Mesodermal cell (in vitro differentiated cells): Measurements from ENCODE around the gene TMEM191C. TPM values are rescaled to one million over a fixed set of nuclear protein-coding genes. Genes with fewer than 3 reads are reported as not detected.
A peak's percentile ranks its signal among the peaks of the same experiment; 100 is the strongest.
"Not testable (repeated sequence)": the region's sequence is repeated elsewhere in the genome, so short reads cannot be mapped to it uniquely, and the experiment has no call there.

Experiments
- H3K27ac ChIP-seq: 2 replicates; pipeline ENCODE4 v1.7.0; 2013; ENCODE audit warnings: mild to moderate bottlenecking, low read depth, low read length, moderate library complexity; ENCODE audit not compliant: severe bottlenecking
- H3K36me3 ChIP-seq: 2 replicates; pipeline ENCODE4 v1.7.1; 2013; ENCODE audit warnings: mild to moderate bottlenecking, low read length, moderate library complexity; ENCODE audit not compliant: control insufficient read depth, insufficient read depth
- H3K4me1 ChIP-seq: one replicate; pipeline ENCODE4 v1.7.1; 2013; ENCODE audit warnings: mild to moderate bottlenecking, low read length; ENCODE audit not compliant: insufficient read depth, control insufficient read depth, poor library complexity, severe bottlenecking
- H3K4me3 ChIP-seq: 2 replicates; pipeline ENCODE4 v1.7.0; 2013; ENCODE audit warnings: low read length, control low read depth, mild to moderate bottlenecking; ENCODE audit not compliant: insufficient read depth, poor library complexity, severe bottlenecking; ENCODE audit errors: extremely low read depth
- H3K9me3 ChIP-seq: 2 replicates; pipeline ENCODE4 v1.7.1; 2013; ENCODE audit warnings: mild to moderate bottlenecking, low read length, moderate library complexity; ENCODE audit not compliant: control insufficient read depth
- WGBS, 2 experiments: methylation state at CpG; one replicate each; pipeline ENCODE4 v1.1.5; 2013; ENCODE audit warnings: missing lambda C conversion rate in 2 of 2; ENCODE audit not compliant: insufficient coverage in 2 of 2; 5-methylcytosine and 5-hydroxymethylcytosine counted together
- polyA plus RNA-seq, 2 experiments: library from polyadenylated mRNA; stranded (reverse); fragments of 50-300 nt; gene quantifications; one replicate each; pipeline ENCODE4 v1.2.3, GENCODE V29; 2013

Gene TMEM191C
- polyA plus RNA-seq (2013, experiment 1 of 2), result 2.2 TPM
- 0.56 TPM for polyA plus RNA-seq (2013, experiment 2 of 2)

DNA sequence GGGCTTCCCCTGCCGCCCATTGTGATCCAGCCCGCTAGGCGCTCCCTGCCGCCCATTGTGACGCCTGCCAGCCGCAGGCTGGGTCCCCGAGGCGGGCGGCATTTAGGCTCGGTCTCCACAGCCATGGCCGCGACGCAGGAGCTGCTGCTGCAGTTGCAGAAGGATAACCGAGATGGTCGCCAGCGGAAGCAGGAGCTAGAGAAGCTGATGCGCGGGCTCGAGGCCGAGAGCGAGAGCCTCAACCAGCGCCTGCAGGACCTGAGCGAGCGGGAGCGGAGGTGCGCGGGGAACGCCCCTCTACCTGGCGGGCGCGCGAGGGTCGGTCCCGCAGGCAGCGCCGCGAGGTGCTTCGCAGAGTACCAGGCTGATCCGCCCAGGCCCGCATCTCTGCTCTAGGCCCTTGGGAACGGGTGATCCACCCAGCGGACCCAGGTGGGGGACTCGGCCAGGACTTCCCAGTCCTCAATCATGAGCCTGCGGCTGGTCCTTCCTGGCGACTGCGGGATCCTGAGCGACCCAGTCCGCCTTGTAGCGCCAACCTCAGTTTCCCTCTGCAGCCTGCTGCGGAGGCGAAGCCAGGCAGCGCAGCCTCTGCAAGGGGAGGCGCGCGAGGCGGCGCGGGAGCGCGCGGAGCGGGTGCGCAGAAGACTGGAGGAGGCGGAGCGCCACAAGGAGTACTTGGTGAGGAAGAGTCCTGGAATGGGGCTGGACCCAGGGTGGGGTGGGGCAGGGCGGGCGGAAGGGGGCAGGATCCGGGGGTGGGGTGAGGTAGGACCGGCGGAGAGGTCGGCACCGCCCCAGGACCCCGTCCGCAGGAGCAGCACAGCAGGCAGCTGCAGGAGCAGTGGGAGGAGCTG lies at the start of gene TMEM191C:
Gene TMEM191C (plus strand): TSS at position 51 of the 857 bp plus-strand sequence. CDS start 73 bp downstream, at position 124.
- not testable (repeated sequence) for H3K4me1 ChIP-seq, H3K9me3 ChIP-seq, H3K36me3 ChIP-seq, H3K27ac ChIP-seq
- no CpG with 5 or more reads among the region's 74 CpGs for WGBS, 2 experiments
- peak within 1 kb of the TSS; percentile 23 for H3K4me3 ChIP-seq

DNA sequence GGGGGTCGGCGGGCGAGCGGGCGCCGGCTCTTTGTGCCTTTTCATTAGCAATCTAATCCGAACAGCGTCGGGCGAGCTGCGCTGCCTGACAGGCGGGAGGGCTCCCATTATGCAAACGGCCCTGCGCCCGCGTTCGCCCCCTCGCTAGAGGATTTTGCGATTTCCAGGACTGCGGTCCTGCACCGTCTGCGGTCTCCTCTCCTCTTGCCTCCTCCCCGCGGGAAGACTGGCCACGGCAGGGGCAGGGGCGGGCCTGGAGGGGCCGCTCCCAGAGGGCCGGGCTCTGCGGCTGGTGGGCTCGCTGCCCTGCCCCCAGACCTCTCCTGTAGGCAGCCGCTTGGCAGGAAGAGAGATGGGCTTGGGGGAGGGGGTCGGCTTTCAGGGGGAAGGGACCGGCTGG lies 49.3 kb upstream of the TMEM191C start:
- H3K4me3 ChIP-seq, result peak overlapping the region; percentile 22
- WGBS, 2 experiments, result 0% methylated on average over 9 of the region's 33 CpGs; no CpG with 5 or more reads in 1 of the 2 experiments
- H3K36me3 ChIP-seq, H3K27ac ChIP-seq, H3K9me3 ChIP-seq, H3K4me1 ChIP-seq: not testable (repeated sequence)

DNA sequence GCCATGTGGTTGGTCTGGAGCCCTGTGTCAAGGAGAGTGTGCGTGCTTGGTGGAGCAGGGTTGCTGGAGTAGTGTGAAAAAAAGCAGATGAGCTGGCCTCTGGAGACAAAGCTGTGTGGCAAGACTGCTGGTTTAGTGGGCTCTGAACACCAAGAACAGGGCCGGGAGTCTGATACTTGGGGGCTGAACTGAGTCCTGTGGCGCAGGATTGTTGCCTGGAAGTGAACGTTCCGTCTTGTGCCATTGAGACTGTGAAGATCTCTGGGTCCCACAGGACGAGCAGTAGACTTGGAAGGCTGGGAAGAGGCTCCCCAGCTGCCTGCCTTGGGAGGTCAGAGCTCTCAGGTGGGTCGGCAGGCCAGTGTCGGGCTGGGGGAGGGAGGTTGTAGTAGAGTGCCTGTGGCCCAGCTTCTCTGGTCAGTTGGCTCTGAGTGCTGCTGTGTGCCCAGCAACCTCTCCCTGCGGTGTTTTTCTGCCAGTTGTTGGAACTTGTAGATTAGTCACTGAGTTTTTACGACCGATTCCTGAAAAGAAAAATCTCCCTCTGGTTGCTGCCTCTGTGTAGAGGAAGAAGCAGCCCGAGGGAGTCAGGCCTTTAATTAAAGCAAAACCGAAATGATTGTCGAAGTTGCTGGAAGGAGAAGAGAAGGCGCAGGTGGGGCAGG lies 48.1 kb upstream of the TMEM191C start:
- not testable (repeated sequence) for H3K36me3 ChIP-seq, H3K27ac ChIP-seq, H3K4me3 ChIP-seq, H3K4me1 ChIP-seq, H3K9me3 ChIP-seq
- 75 to 92% methylated on average over 2 of the region's 15 CpGs for WGBS, 2 experiments

DNA sequence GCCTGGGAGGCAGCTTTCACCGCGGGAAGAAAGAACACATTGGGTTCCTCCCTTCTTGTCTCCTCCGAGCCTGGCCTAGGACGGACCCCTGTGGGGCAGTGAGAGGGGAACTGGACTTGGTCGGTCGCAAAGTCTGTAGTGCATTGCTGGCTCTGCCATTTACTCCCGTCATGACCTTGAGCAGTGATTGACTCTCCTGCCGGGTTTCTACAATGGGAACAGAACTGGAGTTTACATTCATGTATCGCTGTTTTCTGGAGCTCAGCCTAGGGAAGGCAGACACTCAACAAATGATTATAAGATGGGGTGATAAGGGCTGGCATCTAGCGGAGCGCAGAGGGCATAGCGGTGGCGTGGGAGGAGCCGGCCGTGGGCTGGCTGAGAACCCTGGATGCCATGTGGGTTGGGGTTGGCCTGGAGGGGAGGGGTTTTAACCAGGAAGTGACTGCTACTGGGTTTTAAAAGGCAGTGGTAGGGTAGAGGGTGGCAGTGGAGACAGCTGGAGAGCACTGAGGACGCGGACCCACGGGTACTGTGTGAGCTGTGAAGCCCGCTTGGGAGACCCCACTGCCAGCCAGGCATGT lies 46.9 kb upstream of the TMEM191C start:
- H3K36me3 ChIP-seq, H3K4me1 ChIP-seq, H3K4me3 ChIP-seq, H3K9me3 ChIP-seq, H3K27ac ChIP-seq: not testable (repeated sequence)
- 22% methylated on average over 2 of the region's 19 CpGs; no CpG with 5 or more reads in 1 of the 2 experiments for WGBS, 2 experiments

DNA sequence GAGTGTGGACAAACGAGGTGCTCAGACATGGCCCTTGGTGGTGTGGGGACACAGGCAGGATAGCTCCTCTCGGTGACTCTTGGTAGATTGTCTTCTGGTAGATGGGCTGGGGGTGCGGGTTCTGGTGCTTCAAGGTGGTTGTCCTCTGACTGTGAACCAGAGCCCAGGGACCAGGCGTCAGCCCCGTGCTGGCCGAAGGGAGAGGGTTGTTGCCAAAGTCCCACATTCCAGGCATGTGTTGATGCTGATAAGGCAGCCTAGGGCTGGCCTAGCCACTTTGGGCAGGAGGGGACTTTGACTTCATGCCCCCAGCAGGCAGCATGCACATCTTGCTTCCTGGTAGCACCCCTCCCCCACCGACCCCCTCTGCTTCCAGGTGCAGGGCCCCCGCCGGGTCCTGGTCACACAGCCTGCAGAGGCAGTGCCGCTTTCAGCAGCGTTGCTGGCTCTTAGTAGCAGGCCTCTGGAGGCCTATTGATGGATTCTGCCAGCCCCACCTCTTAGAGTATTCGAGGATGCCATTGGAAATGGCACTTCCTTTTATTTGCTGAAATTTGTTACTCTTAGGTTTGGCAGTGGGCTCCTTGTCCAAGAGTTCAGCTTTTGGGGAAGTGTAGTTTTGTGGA lies 43.0 kb upstream of the TMEM191C start:
- WGBS, 2 experiments, result no CpG with 5 or more reads among the region's 12 CpGs
- not testable (repeated sequence) for H3K27ac ChIP-seq, H3K4me3 ChIP-seq, H3K9me3 ChIP-seq, H3K4me1 ChIP-seq, H3K36me3 ChIP-seq

DNA sequence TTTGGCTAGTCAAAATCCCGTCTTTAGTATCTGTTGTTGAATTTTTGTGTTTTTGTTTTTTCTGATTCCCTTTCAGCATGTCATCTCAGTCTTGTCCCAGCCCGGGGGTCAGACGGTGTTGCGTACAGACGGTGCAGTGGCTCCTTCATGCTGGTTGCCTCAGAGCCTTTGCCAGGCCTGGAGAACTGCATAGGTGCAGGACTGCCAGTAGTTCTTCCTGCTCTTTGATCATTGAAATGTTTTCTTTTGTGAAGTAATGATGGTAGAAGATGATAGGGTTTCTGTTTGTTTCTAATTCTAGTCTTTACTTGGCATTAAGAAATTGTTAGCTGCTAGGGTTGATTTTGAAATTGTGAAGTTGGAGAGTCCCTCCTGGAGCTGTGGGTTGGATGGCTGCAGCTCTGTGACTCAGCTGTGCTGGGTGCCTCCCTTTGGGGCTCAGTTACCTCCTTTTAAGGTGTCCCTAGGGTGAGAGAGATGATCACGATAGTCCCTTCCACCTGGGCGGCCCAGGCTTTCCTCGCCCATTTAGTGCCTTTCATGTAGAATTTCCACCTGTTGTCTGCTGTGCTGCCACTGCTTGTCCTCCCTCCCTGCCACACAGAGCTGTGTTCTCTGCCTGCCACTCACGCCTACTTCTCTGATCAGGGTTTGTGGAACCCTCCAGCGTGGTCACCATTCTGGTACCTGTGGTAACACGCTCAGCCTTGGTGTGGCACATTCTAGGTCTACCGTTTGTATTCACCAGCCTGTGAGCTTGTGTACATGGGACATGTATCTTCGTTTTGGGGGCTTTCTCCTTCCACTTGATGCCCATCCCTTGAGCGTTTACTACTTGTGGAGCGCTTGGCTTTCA lies 32.6 kb upstream of the TMEM191C start:
- not testable (repeated sequence) for H3K4me1 ChIP-seq, H3K9me3 ChIP-seq, H3K4me3 ChIP-seq, H3K36me3 ChIP-seq, H3K27ac ChIP-seq
- WGBS, 2 experiments, result no CpG with 5 or more reads among the region's 15 CpGs

DNA sequence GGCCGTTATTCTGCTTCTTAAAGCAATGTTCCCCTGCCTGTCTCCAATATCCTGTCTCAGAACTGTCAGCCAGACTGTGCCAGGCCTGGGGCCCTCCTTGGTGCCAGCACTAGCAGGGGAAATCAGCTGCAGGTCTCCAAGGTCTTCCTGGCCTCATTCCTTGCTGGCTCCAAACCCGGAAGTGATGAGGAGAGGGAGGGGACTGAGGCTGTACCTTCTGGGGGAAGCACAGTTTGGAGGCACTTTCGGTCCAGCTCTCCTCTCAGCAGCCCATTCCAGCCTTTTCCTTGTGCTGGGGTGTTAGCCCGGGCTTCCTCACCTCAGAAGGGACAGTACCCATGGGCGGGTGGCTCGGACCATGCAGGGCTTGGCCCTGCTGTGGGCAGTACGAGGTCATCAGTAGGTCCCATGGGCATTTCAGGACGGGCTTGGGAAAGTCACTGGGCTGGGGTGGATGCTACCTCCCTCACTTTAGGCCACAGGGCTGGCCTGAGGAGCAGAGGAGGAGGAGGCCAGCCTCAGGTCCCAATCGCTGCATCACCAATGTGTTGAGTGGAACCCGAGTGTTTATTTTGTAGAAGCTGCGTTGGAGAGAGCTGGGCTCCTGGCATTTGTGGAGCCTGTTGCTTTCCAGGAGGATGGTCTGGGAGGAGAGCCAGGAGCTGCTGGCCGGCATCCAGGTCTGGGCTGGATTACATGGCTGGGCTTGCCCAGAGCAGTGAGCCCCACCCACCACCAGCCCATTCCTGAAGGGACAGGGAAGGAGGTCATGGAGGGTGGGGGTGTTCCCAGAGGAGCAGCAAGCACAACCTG lies 31.0 kb upstream of the TMEM191C start:
- no CpG with 5 or more reads among the region's 12 CpGs for WGBS, 2 experiments
- H3K27ac ChIP-seq, H3K4me3 ChIP-seq, H3K4me1 ChIP-seq, H3K9me3 ChIP-seq, H3K36me3 ChIP-seq: not testable (repeated sequence)

DNA sequence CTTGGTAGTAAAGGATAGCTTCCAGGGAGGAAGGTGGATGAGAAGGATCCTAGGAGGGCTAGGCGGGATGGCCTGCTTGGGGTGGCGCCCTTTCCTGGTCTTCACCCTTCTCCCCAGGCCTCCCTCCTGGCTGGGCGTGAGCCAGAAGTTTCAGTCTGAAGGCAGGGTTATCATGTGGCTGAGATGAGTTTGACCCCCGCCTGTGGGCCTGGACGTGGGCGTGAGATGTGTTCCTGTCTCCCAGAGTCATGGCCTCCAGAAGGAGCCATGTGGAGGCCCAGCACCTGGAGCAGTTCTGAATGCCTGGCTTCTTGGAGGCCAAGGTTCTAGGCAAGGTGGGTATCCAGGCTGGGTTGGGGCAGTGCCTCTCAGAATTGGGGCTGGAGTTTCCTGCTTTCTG lies 29.2 kb upstream of the TMEM191C start:
- H3K9me3 ChIP-seq, H3K4me3 ChIP-seq, H3K36me3 ChIP-seq, H3K27ac ChIP-seq, H3K4me1 ChIP-seq: not testable (repeated sequence)
- WGBS, 2 experiments, result no CpG with 5 or more reads among the region's 6 CpGs

DNA sequence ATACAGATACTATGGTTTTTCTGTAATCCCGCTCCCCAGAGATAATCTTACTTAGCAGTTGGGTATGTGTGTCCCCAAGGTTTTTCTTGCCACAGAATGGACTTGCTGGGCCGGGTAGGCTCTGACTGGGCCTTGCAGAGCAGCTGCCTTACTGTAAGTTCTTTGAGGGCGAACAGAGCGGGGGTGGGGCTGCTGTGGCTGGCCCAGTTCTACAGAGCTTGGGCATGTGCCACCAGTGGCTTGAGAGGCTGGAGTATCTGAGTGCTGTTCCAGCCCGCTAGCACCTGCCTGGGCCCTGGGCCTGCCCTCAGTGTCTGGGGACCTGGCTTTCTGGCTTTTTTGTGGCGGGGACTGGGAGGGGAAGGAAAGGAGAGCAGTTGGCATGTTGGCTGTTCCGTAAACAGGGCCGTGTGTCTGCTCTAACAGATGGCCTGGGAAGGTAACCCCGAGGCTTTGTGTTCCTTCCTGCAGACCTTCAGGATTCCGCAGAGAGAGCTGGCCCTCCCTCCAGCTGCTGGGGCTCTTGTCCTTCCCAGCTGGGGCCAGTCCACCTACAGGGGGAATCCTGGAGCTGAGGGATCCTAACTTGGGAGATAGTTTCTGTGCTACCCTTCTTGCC lies 27.1 kb upstream of the TMEM191C start:
- H3K9me3 ChIP-seq, H3K27ac ChIP-seq, H3K4me3 ChIP-seq, H3K4me1 ChIP-seq: not testable (repeated sequence)
- WGBS, 2 experiments, result no CpG with 5 or more reads among the region's 10 CpGs
- peaks cover 12% of the 10 kb centered on the region for H3K36me3 ChIP-seq
